ENCODE measurements around the gene SPATA13.

DNA sequence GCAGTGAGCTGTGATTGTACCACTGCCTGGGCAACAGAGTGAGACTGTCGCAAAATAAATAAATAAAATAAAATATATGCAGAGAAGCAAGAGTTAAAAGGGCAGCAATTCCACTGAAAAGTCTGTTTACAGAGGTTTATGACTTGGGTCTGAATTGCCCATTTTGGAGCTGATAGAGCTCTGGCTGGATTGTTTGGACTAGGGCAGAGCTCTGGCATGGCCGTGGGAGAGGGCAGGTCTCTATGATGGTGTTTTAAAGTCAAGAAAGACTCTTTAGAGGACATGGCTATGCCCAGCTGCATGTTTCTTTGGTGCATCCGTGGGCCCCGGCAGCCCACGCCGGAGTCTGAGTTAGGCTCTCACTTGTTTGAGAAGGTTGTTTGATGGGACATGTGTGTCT lies 84.3 kb downstream of the SPATA13 start:
- TF ChIP-seq, protein P1, sequence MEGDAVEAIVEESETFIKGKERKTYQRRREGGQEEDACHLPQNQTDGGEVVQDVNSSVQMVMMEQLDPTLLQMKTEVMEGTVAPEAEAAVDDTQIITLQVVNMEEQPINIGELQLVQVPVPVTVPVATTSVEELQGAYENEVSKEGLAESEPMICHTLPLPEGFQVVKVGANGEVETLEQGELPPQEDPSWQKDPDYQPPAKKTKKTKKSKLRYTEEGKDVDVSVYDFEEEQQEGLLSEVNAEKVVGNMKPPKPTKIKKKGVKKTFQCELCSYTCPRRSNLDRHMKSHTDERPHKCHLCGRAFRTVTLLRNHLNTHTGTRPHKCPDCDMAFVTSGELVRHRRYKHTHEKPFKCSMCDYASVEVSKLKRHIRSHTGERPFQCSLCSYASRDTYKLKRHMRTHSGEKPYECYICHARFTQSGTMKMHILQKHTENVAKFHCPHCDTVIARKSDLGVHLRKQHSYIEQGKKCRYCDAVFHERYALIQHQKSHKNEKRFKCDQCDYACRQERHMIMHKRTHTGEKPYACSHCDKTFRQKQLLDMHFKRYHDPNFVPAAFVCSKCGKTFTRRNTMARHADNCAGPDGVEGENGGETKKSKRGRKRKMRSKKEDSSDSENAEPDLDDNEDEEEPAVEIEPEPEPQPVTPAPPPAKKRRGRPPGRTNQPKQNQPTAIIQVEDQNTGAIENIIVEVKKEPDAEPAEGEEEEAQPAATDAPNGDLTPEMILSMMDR (IDR thresholded peaks at IDR 0.05): no peak
- TF ChIP-seq POLR2A (IDR thresholded peaks at IDR 0.05): no peak
- TF ChIP-seq POLR2AphosphoS5 (IDR thresholded peaks at IDR 0.05): no peak
- no peak for TF ChIP-seq EP300 (IDR thresholded peaks at IDR 0.05)

Measured in stomach (tissue), 4 donors.